Sigmoid colon (tissue), 3 donors: ENCODE data around the gene FTCDNL1.

Experiments
- POLR2A ChIP-seq, 2 donors: fragments of 450-650 bp; IDR thresholded peaks; one replicate each; pipeline ENCODE4 v1.6.1; 2016; ENCODE audit warnings: antibody characterized with exemption in 2 of 2, mild to moderate bottlenecking in 2 of 2, moderate library complexity in 2 of 2
- TF ChIP-seq, protein P1 (sequence below), 4 experiments: fragments of 450-650 bp in 3 of 4; fragments of 200-600 bp in 1 of 4; IDR thresholded peaks; one replicate each; pipeline ENCODE4 v1.5.1; 2016 to 2019; ENCODE audit warnings: antibody characterized with exemption in 4 of 4, mild to moderate bottlenecking in 3 of 4, moderate library complexity in 2 of 4

- TF ChIP-seq, protein P1, sequence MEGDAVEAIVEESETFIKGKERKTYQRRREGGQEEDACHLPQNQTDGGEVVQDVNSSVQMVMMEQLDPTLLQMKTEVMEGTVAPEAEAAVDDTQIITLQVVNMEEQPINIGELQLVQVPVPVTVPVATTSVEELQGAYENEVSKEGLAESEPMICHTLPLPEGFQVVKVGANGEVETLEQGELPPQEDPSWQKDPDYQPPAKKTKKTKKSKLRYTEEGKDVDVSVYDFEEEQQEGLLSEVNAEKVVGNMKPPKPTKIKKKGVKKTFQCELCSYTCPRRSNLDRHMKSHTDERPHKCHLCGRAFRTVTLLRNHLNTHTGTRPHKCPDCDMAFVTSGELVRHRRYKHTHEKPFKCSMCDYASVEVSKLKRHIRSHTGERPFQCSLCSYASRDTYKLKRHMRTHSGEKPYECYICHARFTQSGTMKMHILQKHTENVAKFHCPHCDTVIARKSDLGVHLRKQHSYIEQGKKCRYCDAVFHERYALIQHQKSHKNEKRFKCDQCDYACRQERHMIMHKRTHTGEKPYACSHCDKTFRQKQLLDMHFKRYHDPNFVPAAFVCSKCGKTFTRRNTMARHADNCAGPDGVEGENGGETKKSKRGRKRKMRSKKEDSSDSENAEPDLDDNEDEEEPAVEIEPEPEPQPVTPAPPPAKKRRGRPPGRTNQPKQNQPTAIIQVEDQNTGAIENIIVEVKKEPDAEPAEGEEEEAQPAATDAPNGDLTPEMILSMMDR (IDR thresholded peaks at IDR 0.05) = no peak
- TF ChIP-seq POLR2A (IDR thresholded peaks at IDR 0.05) = no peak
Observed at GRCh38 chr2:199869227-199869541, 18.2 kb upstream of the FTCDNL1 start.
